RWPE2 (cell line): Measurements from ENCODE around the gene CCDC149.

Source experiments
- ATAC-seq: fragments of 200-7000 bp; cut with Tn5 transposase; 3 replicates; pipeline ENCODE4 v1.9.1; 2021; ENCODE audit warnings: low read depth
- DNase-seq: peaks from one replicate; pipeline ENCODE4 v3.0.0-alpha.2; 2020; ENCODE audit warnings: low spot score
- H3K27ac ChIP-seq: fragments of 450-650 bp; 2 replicates; pipeline ENCODE4 v1.5.1; 2017; ENCODE audit warnings: mild to moderate bottlenecking; ENCODE audit not compliant: poor library complexity, severe bottlenecking
- H3K27me3 ChIP-seq: fragments of 250-450 bp; sonication (Bioruptor Pico); 2 replicates; pipeline ENCODE4 v1.5.1; 2021; ENCODE audit warnings: mild to moderate bottlenecking, moderate library complexity; ENCODE audit not compliant: insufficient read depth, poor library complexity, severe bottlenecking
- H3K36me3 ChIP-seq: fragments of 250-450 bp; sonication (Bioruptor Pico); 2 replicates; pipeline ENCODE4 v1.5.1; 2020; ENCODE audit warnings: low read depth, mild to moderate bottlenecking, moderate library complexity
- H3K4me1 ChIP-seq: fragments of 250-450 bp; sonication (Bioruptor Pico); 2 replicates; pipeline ENCODE4 v1.5.1; 2021; ENCODE audit warnings: mild to moderate bottlenecking, moderate library complexity; ENCODE audit not compliant: insufficient read depth, poor library complexity, severe bottlenecking
- H3K4me3 ChIP-seq: fragments of 250-450 bp; sonication (Bioruptor Pico); 2 replicates; pipeline ENCODE4 v1.5.1; 2021; ENCODE audit warnings: mild to moderate bottlenecking, moderate library complexity; ENCODE audit not compliant: severe bottlenecking
- H3K9me3 ChIP-seq: fragments of 250-450 bp; sonication (Bioruptor Pico); 2 replicates; pipeline ENCODE4 v1.5.1; 2021; ENCODE audit warnings: mild to moderate bottlenecking, moderate library complexity; ENCODE audit not compliant: severe bottlenecking
- CTCF ChIP-seq: fragments of 450-650 bp; IDR thresholded peaks from one replicate; pipeline ENCODE4 v1.5.1; 2017; ENCODE audit warnings: mild to moderate bottlenecking, moderate library complexity; ENCODE audit not compliant: poor library complexity, severe bottlenecking

CCDC149 gene

GRCh38 chr4:24890561-24891126 lies 22.2 kb downstream of the CCDC149 start:
- no peak for ATAC-seq
- Histone ChIP-seq H3K36me3 (no peaks in the 10 kb centered on the region), H3K4me3 (no peak overlapping the region), H3K27me3 (no peaks in the 10 kb centered on the region), H3K4me1 (no peaks in the 10 kb centered on the region), H3K9me3 (no peaks in the 10 kb centered on the region), H3K27ac (no peak overlapping the region)
- no peak for TF ChIP-seq CTCF
- no peak for DNase-seq

DNA sequence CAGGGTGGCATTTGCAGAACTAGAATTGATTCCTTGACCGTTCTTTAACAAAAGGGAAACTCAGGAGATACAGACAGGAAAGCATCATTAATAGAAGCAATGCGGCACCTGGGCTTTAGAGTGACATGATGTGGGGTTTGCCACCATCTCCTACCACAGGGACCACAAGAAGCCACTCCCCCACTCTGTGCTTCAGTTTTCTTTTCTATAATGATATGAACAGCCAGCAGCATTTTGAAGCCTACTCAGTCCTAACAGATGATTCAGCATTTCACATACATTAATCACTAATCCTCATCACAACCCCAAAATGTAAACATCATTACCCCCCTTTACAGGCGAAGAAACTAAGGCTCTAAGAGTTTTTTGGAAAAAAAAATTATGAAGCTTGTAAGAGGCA lies 22.9 kb downstream of the CCDC149 start:
- no peak for ATAC-seq
- no peak overlapping the region for H3K4me3 ChIP-seq

GRCh38 chr4:24888475-24889344 lies 24.1 kb downstream of the CCDC149 start:
- no peaks in the 10 kb centered on the region for H3K9me3 ChIP-seq
- H3K36me3 ChIP-seq: no peaks in the 10 kb centered on the region
- no peak overlapping the region for H3K27ac ChIP-seq
- no peak for ATAC-seq
- H3K27me3 ChIP-seq: no peaks in the 10 kb centered on the region
- no peaks in the 10 kb centered on the region for H3K4me1 ChIP-seq
- DNase-seq: no peak
- no peak for TF ChIP-seq CTCF
- H3K4me3 ChIP-seq: no peak overlapping the region

More for the DNA sequence above, 22.9 kb downstream of the CCDC149 start:
- Histone ChIP-seq H3K4me1 (no peaks in the 10 kb centered on the region), H3K36me3 (no peaks in the 10 kb centered on the region), H3K9me3 (no peaks in the 10 kb centered on the region), H3K27ac (no peak overlapping the region), H3K27me3 (no peaks in the 10 kb centered on the region)
- no peak for DNase-seq
- no peak for TF ChIP-seq CTCF

GRCh38 chr4:24887881-24888430 lies 24.9 kb downstream of the CCDC149 start:
- Histone ChIP-seq H3K9me3 (no peaks in the 10 kb centered on the region), H3K27me3 (no peaks in the 10 kb centered on the region), H3K4me1 (no peaks in the 10 kb centered on the region), H3K4me3 (no peak overlapping the region), H3K36me3 (no peaks in the 10 kb centered on the region), H3K27ac (no peak overlapping the region)
- TF ChIP-seq CTCF: no peak
- DNase-seq (no peak), ATAC-seq (no peak)
